Measurements from ENCODE around the gene SH3PXD2A. TPM values are rescaled to one million over a fixed set of nuclear protein-coding genes. Genes with fewer than 3 reads are reported as not detected.

SH3PXD2A gene
- total RNA-seq, 4 donors from 2014 or later: 6.2 to 16.8 (median 11.4) TPM

DNA sequence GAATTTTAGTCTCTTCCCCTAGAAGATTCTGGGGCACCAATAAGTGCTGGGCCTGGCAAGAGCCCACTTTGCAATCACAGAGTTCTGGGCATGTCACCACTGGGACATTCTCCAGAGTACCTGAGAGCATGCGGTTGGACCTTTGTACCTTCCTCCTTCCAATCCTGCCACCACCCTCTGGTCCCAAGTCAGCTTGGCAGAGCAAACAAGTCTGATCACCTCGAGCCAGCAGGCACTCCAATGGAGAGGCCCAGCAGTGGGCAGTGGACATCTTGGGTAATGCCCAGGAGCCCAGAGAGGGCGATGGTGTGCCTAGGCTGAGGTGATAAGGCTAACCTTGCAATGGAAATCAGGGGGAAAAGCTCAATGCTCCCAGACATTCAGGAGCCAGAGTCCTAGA is 43.4 kb downstream of the SH3PXD2A start:
- in situ Hi-C loops (cut with MboI; ENCODE audit: low sequenced_read_pairs in 4 of 4) (no loop called here), intact Hi-C loops (cut with DNase I; ENCODE audit: low total_unique reads) (no loop called here)
- H3K36me3 ChIP-seq: no peaks in the 10 kb centered on the region
- H3K4me1 ChIP-seq: peaks cover 42 to 49% of the 10 kb centered on the region in 2 donors
- H3K9me3 ChIP-seq: no peaks in the 10 kb centered on the region
- no peak for TF ChIP-seq POLR2A (IDR thresholded peaks at IDR 0.05)
- TF ChIP-seq, protein P1, sequence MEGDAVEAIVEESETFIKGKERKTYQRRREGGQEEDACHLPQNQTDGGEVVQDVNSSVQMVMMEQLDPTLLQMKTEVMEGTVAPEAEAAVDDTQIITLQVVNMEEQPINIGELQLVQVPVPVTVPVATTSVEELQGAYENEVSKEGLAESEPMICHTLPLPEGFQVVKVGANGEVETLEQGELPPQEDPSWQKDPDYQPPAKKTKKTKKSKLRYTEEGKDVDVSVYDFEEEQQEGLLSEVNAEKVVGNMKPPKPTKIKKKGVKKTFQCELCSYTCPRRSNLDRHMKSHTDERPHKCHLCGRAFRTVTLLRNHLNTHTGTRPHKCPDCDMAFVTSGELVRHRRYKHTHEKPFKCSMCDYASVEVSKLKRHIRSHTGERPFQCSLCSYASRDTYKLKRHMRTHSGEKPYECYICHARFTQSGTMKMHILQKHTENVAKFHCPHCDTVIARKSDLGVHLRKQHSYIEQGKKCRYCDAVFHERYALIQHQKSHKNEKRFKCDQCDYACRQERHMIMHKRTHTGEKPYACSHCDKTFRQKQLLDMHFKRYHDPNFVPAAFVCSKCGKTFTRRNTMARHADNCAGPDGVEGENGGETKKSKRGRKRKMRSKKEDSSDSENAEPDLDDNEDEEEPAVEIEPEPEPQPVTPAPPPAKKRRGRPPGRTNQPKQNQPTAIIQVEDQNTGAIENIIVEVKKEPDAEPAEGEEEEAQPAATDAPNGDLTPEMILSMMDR (IDR thresholded peaks at IDR 0.05 in 4 of 5, conservative IDR thresholded peaks at IDR 0.05 in 1 of 5): no peak
- no peak for ATAC-seq
- H3K4me3 ChIP-seq: no peak overlapping the region
- DNase-seq: no peak
- no peak overlapping the region for H3K27ac ChIP-seq
- H3K27me3 ChIP-seq: no peaks in the 10 kb centered on the region

- in situ Hi-C loops (cut with MboI; ENCODE audit: low sequenced_read_pairs in 4 of 4) (no loop called here), intact Hi-C loops (cut with DNase I; ENCODE audit: low total_unique reads) (no loop called here)
- ATAC-seq: no peak
- Histone ChIP-seq H3K4me3 (no peak overlapping the region), H3K4me1 (peaks cover 42 to 49% of the 10 kb centered on the region in 2 donors), H3K27me3 (no peaks in the 10 kb centered on the region), H3K36me3 (no peaks in the 10 kb centered on the region), H3K27ac (no peak overlapping the region), H3K9me3 (no peaks in the 10 kb centered on the region)
- TF ChIP-seq, protein P1 (IDR thresholded peaks at IDR 0.05 in 4 of 5, conservative IDR thresholded peaks at IDR 0.05 in 1 of 5): no peak
- no peak for TF ChIP-seq POLR2A (IDR thresholded peaks at IDR 0.05)
- no peak for DNase-seq
Measured at GRCh38 chr10:103811463-103811862, 43.9 kb downstream of the SH3PXD2A start.

DNA sequence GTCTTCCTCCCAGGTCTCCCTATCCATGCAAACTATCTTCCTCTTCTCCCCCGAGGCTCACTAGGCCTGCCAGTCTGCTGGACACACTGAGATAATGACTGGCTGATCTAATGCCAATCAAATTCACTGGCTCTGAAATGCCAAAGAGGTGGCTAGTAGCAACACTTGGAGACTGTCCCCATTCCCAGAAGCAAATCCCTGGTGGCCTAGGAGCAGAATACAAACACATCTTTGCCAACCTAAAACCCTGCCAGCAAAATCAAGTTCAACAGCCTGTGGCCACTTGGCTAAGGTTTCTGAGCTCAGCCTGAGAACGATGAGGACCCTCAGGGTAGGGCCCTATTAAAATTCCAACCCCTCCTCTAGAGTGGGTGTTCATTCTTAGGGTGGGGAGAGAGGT is 46.6 kb downstream of the SH3PXD2A start:
- ATAC-seq: peak in 1 of 2 donors; percentile 26
- Histone ChIP-seq H3K36me3 (no peaks in the 10 kb centered on the region), H3K27me3 (no peaks in the 10 kb centered on the region), H3K4me3 (no peak overlapping the region), H3K4me1 (peaks cover 34 to 38% of the 10 kb centered on the region in 2 donors), H3K27ac (peak overlapping the region in 1 of 4 donors; percentile 10), H3K9me3 (no peaks in the 10 kb centered on the region)
- in situ Hi-C loops (cut with MboI; ENCODE audit: low sequenced_read_pairs in 4 of 4) (no loop called here), intact Hi-C loops (cut with DNase I; ENCODE audit: low total_unique reads) (no loop called here)
- TF ChIP-seq, protein P1 (IDR thresholded peaks at IDR 0.05 in 4 of 5, conservative IDR thresholded peaks at IDR 0.05 in 1 of 5): no peak
- TF ChIP-seq POLR2A (IDR thresholded peaks at IDR 0.05): no peak
- no peak for DNase-seq

DNA sequence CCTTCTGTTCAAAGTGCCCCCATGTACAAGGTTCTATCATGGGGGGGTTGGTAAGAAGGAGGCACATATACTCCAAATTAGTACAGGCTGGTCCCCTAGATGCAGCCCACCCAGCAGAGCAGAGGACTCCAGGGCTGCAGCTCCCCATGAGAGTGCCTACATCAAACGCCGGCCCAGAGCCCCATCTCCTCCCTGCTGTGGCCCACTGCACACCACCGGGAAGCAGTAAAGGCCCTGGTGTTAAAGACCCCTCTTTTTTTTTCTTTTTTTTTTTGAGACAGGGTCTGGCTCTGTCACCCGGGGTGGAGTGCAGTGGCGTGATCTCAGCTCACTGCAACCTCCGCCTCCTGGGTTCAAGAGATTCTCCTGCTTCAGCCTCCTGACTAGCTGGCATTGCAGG is 47.4 kb downstream of the SH3PXD2A start:
- no peak for DNase-seq
- in situ Hi-C loops (cut with MboI; ENCODE audit: low sequenced_read_pairs in 4 of 4): no loop called here
- no peak for ATAC-seq
- H3K9me3 ChIP-seq: no peaks in the 10 kb centered on the region
- no peaks in the 10 kb centered on the region for H3K36me3 ChIP-seq
- H3K4me1 ChIP-seq: peaks cover 36 to 37% of the 10 kb centered on the region in 2 donors
- H3K27me3 ChIP-seq: no peaks in the 10 kb centered on the region
- intact Hi-C loops (cut with DNase I; ENCODE audit: low total_unique reads): no loop called here
- H3K27ac ChIP-seq: no peak overlapping the region
- no peak overlapping the region for H3K4me3 ChIP-seq
- TF ChIP-seq, protein P1 (IDR thresholded peaks at IDR 0.05 in 4 of 5, conservative IDR thresholded peaks at IDR 0.05 in 1 of 5): no peak
- TF ChIP-seq POLR2A (IDR thresholded peaks at IDR 0.05): no peak

All from gastrocnemius medialis (tissue), 4 donors.